Esophagus mucosa (tissue), 1 donor: ENCODE data around the gene PDXP. TPM values are rescaled to one million over a fixed set of nuclear protein-coding genes. Genes with fewer than 3 reads are reported as not detected.
A peak's percentile ranks its signal among the peaks of the same experiment; 100 is the strongest.

Experiments used
- ATAC-seq: fragments of 200-7000 bp; cut with Tn5 transposase; one replicate; pipeline ENCODE4 v1.9.1; 2020
- total RNA-seq: library from RNA; stranded (reverse); gene quantifications from one replicate; pipeline ENCODE4 v1.2.4, GENCODE V29; 2023
- donor health status: DM: yes; HTN: yes; CAD: no.

The PDXP gene
- total RNA-seq, 1 donor from 2014 or later = 2.5 TPM

DNA sequence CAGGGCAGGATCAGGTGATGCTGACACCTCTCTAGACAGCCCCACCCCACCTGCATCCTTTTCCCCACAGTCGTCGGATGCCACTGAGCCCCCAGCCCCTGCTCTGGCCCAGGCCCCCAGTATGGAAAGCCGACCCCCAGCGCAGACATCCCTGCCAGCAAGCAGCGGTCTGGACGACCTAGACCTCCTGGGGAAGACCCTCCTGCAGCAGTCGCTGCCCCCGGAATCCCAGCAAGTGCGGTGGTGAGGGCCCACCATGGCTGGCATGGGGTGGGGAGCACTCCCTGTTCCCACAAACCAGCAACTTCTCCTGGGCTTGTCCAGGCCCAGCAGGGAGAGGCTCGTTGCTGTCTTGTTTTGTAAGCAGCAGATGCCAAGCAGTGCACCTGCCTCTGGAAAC, 28.6 kb upstream of the PDXP start:
- ATAC-seq = no peak

DNA sequence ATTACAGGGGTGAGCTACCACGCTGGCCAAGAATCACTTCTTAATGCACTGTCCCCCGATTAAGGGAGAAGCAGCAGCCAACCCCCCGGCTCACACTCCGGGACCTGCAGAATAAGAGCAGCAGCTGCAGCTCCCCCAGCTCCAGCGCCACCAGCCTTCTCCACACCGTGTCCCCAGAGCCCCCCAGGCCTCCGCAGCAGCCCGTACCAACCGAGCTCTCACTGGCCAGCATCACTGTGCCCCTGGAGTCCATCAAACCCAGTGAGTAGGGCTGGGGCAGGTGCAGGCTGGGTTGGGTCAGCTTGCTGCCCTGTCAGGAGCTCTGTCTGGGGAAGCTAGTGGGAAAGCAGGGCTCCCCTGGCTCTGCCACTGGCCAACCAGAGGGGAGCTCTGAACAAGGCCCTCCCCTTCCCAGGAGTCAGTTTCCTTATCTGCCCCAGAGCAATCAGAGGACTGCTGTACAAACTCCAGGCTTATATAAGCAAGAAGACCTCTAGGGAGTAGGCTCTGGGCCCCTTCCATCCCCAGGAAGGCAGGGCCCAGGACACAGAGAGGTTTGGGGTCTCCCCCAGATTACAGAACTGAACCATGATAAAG, 27.6 kb upstream of the PDXP start:
- ATAC-seq = no peak

- ATAC-seq = no peak
These were observed 26.9 kb upstream of the PDXP start for GRCh38 chr22:37631448-37632173.

- ATAC-seq = no peak
These were observed 26.1 kb upstream of the PDXP start for GRCh38 chr22:37632174-37633088.

GRCh38 chr22:37633089-37633624, 25.4 kb upstream of the PDXP start:
- ATAC-seq = peak; percentile 2

- peak; percentile 22 for ATAC-seq
These were observed 24.7 kb upstream of the PDXP start for GRCh38 chr22:37633625-37634416.

- ATAC-seq = no peak
These were observed 24.1 kb upstream of the PDXP start for GRCh38 chr22:37634417-37634924.

GRCh38 chr22:37635157-37635556, 23.4 kb upstream of the PDXP start:
- ATAC-seq = no peak

DNA sequence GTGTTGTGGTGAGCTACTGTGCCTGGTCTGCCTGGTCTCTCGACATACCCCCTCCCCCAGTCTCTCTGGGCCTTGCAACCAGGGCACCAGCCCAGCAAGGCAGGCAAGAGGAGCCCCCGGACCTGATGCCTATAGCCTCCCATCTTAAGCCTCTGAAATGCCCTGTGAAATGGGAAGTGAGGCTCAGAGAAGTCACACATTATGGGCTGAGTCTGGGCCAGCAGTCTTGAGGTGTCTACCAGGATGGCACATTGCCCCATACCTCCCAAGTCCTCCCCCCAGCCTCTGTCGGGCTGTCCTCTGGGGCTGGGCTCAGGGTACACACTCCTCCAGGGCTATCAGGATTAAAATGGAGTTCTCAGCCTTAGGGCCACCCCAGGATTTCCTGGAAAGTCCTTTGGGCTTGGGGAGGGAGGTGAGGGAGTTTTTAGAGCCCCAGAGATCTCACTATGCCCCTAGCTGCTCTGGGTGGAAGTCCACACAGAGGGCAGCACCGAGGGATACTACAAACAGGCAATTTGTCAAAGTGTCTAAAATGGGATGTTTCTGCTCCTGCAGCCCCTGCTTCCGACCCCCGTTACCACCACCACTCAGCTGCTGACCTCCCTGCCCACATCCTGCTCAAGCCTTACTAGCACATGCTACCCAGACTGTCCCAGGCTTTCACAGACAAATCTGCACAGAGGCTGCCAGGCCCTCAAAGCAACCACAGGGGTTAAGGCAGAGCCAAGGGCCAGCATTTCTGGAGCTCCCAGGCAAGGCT, 22.2 kb upstream of the PDXP start:
- ATAC-seq = no peak

DNA sequence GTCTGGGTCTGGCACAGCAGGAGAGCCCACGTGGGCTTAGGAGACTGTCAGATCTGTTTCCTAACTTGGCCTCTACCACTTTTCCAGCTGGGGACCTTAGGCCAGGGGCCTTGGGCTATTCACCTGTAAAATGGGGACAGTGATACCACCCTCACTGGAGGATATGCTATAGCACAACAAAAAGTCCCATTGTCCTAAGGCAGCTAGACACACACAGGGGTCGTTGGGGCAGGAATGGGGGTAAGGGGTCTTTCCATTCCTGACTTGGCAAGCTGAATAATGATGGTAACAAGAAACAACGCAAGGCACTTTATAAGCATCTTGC, 21.6 kb upstream of the PDXP start:
- ATAC-seq = no peak

DNA sequence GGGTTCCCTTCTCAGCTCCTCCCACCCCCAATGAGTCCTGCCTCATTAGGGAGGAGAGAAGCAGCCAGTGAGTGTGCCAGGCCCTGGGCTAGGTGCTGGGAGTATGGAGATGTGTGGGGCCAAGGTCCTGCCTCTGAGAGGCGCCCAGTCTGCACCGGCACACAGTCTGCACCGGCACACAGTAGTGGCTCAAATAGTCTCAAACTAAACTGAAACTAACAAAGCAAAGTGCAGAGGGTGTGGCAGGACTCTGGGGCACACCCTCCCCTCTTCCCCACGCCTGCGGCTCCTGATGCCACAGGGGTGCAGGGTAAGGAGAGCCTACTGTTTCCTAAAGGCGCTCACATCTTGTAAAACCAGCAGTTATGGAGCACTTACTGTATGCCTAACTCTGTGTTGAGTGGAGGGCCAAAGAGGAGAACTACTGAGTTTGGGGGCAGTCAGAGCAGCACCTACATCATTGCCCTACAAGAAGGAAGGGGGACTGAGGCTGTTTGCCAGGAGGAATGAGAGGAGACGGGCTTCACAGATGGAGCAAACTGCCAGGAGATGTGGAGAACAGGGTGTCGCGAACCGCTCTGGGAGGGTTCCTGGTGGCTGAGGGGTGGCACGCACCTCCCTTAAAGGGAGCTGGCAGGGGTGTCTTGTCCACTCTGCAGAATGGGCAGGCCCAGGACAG, 20.0 kb upstream of the PDXP start:
- peak; percentile 47 for ATAC-seq

DNA sequence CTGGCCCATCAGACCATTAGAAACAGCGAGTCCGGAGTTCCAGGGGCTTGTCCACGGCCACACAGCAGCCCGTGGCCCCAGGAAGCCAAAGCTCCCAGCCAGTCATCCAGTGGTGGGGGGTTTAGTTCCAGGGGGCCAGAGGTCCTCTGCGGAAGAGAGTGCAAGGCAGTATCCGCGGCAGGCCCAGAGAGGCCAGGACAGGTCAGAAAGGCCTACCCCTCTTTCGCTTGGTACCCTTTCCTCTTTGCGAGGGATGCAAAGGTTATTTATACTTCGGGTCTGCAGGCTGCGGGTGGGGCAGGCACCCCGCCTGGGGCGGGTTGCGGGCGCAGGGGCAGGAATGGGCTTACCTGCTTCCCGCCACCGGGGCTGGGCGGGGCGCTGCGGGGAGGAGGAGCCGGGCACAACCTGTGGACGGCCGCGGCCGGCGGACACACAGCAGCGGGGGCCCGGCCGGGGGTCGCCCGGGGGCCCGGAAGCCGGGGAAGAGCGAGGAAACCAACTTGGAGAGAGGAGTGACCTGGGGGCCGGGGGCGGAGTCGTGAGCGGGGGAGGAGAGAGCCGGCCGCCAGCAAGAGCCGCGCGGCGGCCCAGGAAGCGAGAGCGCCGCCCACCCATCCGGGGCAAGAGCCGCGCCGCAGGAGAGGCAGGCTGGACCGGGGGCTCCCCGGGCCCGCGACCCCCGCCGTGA, 19.3 kb upstream of the PDXP start, which contains the start of gene SH3BP1:
SH3BP1 (plus strand) TSS at position 600 of the 691 bp plus-strand sequence. CDS start 119 bp downstream, outside the sequence.
- ATAC-seq = peak; percentile 17

GRCh38 chr22:37639771-37640590, 18.5 kb upstream of the PDXP start:
- ATAC-seq = peak; percentile 0

DNA sequence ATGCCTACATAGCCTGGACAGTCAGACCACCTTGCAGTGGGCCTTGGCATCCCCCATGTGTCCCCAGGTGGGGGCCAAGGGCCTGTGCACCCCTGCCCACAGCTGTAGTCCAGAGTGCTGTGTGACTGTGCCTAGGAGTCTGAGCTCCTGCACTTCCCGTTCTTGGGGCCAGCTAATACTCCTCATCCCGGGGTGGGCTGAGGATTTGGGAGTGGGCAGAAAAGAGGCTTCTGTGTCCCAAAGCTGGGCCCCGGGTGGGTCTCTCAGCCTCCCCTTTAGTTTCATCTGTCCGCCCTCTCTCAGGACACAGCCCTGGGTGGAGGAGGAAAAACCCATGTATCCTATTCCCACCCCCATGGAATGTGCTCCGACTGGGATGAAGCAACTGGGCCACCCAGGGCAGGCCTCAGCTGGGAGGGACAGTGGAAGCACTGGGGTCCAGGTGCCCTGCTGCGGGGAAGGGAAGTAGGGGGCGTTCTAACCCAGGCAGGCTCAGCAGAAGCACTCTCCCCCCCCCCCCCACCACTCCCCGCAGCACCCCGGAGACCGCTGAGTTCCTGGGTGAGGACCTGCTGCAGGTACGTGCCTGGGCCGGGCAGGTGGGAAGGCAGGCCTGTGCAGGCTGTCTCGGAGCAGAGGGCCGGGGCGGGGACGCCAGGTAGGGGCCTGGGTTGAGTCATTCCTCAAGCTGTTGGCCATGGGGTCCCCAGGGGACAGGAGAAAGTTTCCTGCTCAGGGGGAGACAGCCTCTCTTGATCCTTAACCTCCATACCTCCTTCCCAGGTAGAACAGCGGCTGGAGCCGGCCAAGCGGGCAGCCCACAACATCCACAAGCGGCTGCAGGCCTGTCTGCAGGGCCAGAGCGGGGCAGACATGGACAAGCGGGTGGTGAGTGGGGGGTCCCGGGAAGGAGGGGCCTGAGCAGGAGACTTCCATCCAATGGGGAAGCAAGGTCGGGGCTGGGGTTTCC, 17.6 kb upstream of the PDXP start:
- ATAC-seq = peak; percentile 48

- no peak for ATAC-seq
These were observed 17.0 kb upstream of the PDXP start for GRCh38 chr22:37641561-37641949.

DNA sequence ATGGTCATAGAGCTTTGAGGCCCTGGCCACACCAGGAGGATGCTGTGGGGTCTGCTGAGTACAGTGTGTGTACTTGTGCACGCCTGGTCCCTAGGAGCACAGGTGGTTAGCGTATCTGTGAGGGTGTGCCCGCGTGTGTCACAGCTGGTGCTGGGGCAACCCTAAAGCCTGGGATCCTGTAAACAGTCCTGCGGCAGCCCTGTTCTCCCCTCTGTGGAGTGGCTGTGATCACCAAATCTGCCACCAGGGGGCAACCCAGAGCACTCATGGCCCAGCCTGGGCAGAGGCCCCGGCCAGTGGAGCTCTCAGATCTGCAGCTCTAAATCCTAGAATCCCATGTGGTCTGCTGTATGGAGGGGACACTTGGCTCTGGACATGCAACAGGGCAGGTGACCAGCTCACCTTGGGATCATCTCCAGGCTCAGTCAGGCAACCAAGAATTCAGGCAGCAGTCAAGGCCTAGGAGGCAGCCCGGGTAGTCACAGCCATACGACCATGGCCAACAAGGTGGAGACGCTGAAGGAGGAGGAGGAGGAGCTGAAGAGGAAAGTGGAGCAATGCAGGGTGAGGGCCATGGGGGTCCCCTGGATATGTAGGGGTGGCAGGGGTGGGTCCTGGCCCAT, 15.2 kb upstream of the PDXP start:
- peak; percentile 55 for ATAC-seq

GRCh38 chr22:37647317-37647716, 11.2 kb upstream of the PDXP start:
- no peak for ATAC-seq
